ENCODE data around the gene CDC14B.
"Not testable (repeated sequence)": the region's sequence is repeated elsewhere in the genome, so short reads cannot be mapped to it uniquely, and the experiment has no call there.

Gene CDC14B

DNA sequence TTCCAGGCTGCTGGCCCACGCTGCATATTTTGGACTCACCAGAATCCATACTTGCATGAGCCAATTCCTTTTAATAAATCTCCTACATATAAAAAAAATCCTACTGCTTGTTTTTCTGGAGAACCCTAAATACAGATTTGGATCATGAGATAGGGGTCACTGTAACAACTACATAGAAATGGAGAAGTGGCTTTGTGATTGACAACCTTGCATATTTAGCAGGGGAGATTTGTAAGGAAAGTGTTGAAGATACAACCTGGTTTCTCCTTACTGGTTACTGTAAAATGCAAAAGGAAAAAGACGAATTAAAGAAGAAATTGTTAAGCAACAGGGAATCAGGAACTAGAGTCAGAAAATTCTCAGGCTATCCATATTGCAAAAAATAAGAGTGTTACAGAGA, 94.9 kb downstream of the CDC14B start:
- no peak for DNase-seq

DNA sequence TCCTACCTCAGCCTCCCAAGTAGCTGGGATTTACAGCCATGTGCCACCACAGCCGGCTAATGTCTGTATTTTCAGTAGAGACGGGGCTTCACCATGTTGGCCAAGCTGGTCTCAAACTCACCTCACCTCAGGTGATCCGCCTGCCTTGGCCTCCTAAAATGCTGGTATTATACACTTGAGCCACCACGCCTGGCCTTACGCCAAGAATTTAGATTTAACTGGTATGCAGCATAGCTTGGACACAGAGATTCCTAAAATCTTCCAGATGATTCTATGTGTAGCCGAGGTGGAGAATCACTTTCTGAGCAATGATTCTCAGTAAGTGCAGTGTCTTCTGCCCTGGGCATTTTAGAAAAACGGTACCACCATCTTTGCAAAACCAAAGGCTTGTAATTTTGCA, 95.6 kb downstream of the CDC14B start:
- DNase-seq, result no peak

DNA sequence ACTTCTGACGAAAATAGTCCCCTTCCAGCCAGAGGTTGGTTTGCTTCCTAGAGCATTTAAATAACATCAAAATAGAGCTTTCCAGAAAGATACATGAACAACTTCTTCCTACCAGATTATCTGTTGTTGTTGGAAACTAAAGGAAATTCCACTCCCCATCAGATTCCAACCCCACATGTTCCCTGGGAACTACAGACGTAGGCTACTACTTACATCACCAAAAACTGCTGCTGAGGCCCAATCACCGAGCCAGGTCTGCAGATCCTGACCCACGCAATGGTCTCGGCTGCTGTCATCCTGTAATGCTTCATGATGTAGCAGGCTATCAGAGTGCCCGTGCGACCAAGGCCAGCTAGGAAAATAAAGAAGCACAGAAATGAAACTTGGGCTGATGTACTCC, 96.3 kb downstream of the CDC14B start:
- DNase-seq, result no peak

DNA sequence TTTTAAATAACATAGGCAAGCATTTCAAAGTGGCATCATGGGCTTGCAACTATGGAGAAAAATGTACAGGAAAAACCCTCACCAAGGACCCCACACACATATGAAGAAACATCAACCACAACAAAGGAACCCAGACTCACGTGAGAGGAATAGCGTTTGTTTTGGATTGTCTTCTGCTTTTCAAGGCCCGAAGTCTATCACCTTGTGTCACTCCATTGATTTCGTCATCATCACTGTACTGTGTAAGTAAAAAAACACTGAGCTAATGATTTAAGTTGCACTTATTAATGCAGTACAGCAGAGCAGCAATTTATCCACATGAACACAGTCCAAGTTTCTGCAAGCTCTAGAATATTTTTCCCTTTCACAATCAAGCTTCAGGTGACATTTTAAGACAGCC, 97.3 kb downstream of the CDC14B start:
- no peak for DNase-seq

DNA sequence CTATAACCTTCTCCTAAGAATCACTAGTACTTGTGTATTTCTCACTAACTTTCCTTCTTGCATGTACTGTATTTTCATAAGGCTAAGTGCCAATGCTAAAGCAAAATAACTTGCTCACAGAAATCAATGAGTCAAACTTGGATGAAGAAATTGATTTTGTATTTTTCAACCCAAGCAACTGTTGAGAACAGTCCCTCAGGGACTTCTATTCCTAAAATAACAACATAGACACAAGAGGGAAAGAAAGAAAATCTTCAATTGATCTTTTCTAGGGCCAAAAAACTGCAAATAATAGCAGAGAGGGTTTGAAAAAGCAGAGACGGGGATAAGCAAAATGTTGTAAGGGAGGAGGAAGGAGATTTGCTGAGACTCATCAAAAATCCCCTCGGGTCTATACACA, 99.9 kb downstream of the CDC14B start:
- no peak for DNase-seq

DNA sequence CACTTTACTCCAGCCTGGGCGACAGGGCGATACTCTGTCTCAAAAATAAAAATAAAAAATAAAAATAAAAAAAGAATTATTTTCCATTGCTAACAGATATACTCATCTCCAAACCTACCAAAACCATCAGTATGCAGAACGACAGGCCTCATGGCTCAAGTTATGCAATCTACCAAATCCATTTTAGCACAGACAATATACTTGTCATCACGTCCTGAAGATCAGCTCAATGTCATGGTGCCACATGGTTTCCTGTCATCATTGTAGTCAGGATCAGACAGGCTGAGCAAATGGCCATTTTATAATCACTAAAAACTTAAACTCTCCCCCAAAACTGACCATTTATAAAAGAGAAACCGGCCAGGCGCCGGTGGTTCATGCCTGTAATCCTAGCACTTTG, 100.5 kb downstream of the CDC14B start:
- DNase-seq, result no peak

DNA sequence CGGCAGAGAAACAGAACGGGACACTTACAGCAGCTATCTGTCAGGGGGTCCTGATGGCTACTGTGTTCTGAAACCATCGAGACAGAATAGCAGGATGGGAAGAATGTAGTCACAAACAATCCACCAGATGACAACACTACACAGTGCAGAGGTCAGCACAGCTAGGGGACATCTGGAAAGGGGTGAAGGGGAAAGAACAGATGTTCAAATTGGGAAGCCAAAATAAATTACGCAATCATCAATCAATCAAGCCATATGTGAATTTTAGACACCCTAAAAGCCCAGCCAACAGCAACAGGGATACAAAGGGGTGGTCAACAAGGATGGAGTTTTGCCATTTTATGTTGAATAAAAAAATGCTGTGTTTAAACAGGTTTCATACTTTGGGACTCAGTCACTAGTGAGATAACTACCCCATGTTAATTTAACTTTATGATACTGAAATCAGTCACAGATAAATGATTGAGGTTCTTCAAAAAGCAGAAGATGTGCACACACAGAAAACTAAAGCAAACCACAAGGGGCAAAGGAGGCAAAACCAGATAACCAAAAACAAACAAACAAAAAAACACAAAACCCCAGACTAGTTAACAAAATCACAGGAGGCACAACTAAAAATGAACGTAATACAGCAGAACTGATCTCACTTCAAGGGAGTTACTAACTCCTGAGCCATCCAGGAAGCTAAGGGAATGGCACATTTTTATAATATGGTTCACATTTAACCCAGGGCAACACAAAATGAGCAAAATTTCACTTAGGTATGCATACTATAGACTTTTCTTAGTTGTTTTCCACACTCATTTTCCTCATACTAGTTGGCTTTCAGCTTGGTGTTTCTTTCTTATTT, 103.8 kb downstream of the CDC14B start:
- DNase-seq, result no peak

DNA sequence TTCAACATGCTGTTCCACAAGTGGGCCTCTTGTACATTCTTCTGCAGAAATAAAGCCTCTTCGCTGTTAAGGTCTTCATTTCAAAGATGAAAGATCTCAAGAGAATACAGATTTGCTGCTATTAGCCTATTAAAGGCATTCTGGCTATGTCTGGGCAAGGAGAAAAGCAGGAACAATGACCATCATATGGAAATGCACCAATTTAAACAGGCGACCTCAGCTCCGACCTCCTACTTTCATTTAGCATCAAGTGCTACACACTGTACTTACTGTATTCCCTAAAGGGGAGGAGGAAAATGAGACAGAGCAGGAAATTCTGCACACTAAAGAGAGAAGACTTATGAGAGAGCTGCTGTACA, 104.9 kb downstream of the CDC14B start:
- DNase-seq, result no peak

DNA sequence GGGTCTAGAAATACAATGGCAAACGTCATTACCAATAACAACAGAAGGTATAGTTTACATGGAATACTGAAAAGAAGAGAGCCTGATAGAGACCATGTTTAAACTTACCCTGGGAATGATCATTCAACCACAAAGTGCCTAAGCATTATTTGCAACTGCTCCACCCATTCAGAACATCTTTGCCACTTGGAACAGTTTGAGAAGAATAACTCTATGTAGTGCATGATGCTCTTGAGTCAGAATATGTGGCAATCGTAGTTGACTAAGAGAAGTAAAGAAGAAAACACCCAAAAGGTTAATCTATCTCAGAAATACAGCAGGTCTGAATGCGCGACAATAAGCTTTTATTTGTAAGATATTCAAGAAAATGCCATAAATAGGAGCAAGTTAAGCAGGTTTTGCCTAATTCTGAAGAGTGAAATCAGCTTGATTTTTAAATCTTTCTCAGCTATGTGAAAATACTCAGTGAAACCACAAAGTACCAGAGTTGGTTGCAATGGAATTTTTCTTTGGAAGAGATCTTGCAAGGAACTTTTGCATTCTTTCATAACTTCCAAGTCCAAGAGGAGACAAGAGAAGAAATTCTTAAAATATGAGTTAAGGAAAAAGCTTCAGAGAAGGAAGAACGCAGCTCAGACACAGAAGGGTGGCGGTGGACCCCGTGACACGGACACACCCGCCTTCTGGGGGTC, 105.4 kb downstream of the CDC14B start:
- no peak for DNase-seq

DNA sequence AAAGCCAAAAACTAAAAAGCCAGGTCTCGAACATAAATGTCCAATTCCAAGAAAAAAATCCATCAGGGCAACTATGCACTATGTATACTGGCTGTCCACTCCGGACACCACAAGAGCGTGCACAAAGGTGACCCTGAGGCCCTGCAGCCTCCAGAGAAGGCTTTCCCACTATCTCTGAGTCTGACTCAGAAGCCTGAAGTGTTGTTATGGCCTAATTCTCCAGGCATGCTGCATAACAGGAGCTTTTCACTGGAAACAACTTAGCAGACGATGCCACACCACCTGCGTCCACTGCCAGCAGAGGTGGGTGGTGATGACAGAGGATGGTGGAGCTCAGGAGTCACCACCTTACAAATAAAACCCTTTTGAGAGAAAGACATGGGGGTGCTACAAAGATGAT, 106.0 kb downstream of the CDC14B start:
- no peak for DNase-seq

DNA sequence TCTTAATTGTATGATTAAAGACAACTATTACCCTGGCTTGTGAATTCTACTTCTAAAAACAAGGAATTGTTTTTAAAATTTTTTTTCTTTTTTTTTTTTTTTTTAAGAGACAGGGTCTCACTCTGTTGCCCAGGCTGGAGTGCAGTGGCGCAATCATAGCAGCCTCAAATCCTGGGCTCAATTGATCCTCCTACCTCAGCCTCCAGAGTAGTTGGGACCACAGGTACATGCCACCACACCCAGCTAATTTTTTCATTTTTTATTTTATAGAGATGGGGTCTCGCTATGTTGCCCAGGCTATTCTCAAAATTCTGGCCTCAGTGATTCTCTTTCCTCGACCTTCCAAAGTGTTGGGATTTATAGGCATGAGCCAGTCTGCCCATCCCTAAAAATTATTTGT, 107.4 kb downstream of the CDC14B start:
- no peak for DNase-seq

DNA sequence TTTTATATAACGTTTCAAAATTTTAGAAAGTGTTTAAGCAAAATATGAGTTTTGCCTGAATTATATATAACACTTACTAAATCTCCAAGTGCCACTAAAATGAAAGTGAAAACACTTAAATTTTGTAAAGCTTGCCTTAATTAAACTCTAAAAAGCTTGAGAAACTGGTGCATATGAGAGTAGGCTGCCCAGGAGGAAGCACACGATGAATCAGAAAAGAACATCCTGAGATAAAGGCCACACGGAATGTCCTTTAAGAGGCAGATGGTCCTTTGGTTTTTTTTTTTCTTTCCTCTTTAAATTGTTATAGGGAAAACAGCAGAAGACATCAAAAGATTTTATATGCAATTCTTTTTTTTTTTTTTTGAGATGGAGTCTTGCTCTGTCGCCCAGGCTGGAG, 109.4 kb downstream of the CDC14B start:
- DNase-seq, result no peak

DNA sequence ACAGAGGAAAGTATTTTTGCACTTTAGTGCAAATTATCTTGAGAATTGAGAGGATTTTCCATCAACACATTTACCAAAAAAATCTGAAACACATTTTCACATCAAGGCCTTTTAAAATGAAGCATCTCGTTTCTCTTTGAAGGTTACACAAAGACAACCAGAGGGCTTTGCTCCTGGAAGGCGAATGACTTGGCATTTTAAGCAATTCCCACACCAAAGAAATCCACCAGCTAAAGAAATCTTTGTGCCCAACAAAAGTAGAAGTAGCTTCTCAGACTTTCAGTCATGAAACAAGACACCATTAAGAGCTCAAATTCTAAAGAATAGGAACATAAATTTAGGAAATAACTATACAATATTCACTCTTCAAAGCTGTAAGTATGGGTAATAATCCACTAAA, 109.8 kb downstream of the CDC14B start:
- no peak for DNase-seq

DNA sequence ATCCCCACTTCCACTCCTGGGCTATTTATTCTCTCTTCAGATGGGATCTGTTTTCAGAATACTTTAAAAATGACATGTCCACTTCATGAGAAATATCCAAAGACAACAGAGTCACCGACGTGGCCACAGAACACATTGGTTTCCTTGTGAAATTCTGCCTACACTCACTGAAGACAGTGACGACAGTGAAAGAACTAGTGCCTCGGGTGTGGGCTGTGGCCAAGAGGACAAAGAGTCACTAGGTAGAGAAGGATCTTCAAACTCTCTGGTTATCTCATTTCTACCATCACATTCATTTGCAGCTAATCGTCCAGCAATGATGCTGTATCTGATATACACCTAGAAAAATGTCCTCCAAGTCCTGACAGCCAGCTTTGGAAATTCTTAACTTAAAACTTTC, 110.6 kb downstream of the CDC14B start:
- DNase-seq, result no peak

DNA sequence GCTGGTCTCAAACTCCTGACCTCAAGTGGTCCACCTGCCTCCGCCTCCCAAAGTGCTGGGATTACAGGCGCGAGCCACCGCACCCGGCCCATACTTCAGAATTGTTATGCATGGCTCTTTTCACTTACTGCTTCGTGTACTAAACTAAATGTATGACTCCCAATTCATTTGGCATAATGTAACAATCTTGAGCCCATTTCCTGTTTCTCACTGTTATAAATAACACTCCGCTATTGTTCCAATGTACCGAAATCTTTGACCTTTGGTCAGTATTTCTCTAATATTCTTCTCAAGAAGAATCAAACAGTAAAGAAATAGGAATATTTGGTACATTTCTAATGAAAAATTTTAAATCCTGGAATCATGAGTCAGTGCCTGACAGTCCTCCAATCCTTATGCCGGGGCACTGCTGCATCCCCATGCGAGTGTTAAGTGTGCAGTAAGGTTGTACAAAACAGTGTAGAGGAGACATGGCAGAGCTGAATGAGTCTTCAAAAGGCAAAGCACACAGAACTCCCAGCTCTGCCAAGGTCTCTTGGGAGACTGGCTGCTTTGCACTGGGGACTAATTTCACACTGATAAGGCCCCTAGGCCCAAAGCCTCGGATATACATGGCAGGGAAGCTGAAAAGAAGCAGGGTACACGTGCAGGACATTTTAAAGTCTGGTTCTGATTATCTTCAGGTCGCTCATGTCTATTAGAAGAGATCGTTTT, 111.3 kb downstream of the CDC14B start:
- no peak for DNase-seq

DNA sequence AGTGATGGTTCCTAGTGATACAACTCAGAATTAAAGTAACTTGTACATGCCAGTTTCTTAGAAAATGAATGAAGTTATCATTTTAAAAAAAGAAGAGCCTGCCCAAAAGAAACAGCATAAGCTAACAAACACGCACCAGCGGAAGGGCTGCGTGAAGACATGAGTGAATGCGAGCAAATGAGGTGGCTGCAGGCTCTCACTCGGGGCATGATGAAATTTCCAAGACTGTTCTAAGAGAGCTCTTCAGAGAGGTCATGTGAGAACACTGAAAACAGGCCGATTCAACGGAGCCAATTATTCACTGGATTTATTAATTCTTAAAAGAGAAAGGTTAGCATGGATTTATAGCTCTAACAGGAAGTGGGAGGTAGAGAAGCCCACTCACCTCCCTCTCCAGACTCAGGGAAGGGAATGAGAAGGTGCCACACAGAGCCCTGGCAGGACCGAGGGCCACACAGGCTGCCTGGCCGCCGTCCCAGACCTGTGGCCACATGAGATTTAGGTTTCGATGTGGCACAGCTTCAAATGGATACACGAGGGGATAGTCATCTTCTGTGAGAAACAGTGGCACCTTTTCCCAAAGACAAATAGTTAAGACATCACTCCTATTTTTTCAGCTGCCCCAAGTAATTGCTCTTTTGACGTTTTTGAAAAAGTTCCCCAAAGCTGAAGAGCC, 114.2 kb downstream of the CDC14B start:
- DNase-seq, result no peak

DNA sequence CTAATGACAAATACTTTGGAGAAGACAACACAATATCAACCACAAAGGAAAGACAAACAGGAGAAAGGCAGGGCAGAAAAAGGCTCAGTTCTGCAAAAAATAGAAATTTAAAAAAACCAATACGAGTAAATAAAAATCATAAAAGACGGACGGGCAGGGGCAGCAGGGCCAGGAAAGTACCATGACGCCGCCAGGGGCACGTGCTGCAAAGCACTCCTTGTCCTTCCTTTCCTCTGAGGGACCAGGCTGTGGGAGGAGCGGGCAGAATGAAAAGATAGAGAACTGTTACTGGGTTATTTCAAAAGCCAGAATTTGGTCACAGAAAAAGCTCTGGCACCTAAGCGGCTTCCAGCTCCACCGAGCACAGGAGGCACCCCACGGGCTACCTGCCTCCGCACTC, 115.7 kb downstream of the CDC14B start:
- no peak for DNase-seq

DNA sequence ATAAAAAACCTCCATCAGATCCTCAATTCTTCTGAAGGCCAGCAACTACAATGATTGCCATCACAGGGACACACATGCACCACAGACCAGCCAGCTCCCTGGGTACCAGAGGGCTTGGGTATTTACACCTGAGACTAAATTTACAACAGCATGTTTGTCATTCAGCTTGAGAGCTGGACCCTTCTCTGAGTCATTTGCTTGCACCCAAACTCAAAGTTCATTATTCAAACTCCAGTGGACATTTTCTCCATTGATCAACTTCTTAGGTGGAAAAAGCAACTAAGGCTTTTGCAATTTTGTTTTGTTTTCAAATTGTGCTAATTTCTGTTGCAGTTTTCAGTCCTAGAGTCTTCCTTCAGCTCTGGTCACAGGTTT, 116.3 kb downstream of the CDC14B start:
- DNase-seq, result not testable (repeated sequence)

DNA sequence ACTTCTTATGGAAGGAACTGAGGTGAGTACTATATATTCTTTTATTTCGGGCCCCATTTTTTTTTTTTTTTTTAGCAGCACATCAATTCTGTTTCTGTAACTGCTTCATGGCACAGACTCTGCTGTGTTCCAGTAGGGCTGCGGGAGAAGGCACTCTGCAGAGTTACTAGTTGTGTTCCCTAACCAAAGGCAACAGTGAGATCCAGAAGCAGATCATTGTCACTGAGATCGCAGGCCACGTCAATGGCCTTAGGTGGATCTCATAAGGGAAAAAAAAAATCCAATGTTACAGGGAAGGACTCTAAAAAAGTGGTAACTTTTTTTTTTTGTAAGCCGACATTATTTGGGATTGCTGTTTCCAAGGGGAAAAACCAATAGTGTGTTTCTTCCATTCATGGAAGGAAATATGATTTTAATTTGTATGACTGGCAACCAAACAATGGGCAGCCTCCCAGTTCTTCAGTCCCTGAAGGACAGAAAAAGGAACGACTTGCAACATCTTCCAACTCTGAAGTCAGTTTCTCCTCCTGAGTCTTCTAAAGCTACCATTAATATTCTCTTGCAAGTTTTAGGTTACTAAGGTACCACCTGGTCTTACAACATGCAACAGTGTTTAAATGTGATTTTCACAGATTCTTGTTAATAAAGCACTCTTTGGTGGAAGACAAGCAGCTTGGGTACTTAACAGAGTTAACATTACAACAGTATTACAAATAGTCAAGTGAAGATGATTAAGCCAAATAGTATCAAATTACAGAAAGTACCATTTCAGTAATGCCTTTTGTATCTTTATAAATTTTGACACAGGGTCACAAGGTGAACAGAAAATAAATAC, 116.9 kb downstream of the CDC14B start:
- DNase-seq, result no peak

DNA sequence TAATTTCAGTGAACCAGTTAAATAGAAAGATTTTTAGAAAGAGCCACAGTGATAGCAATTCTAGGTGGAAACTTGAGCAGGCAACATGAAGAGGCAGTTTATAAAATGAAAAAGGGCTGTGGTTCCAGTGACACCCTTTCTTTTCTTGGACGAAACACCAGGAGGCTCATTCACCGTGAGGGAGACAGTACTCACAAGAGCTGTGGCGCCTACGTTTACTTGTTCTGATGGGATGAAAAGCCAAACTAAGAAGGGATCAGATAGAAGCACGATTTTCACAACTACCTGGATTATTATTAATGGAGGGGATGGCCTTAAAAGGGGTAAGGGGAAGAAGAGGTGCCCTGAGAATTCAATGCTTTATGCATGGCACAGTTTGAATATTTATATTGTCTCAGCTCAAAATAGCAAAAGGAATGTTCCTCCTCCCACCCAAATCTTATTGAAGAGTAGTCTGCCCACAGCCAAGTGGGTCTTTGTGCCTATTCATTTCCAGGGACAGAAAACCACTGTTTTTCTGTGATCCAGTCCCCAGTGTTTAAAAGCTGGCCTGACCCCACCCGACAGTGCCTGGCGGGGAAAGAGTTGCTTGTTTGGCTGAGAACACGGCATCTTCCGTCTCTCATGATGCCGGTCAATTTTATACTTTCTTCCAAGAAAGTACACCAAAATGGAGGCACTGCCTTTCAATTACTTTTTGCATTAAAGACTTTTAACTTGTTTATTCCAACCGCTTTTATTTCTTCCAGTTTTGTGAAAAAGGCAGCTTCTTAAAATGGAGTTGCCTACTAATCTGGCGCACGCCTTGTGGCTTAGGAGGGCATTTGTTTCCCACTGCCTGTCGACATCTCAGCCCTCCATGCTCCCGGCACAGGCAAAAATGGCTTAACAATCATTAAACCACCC, 117.8 kb downstream of the CDC14B start:
- DNase-seq, result no peak
